ACC112 (cell line): ENCODE results near the gene ZDHHC17.
"Not testable (repeated sequence)": the region's sequence is repeated elsewhere in the genome, so short reads cannot be mapped to it uniquely, and the experiment has no call there.

Experiments
- H2AFZ ChIP-seq: fragments of 200-600 bp; sonication (generic); one replicate; pipeline ENCODE4 v1.6.0; 2017; ENCODE audit warnings: antibody characterized with exemption, low read length; ENCODE audit not compliant: unreplicated experiment
- H3K27ac ChIP-seq: fragments of 200-600 bp; sonication (generic); 2 replicates; pipeline ENCODE4 v1.5.1; 2014; ENCODE audit warnings: low read depth, mild to moderate bottlenecking, antibody characterized with exemption, low read length, moderate library complexity
- H3K27me3 ChIP-seq: fragments of 200-600 bp; sonication (generic); 2 replicates; pipeline ENCODE4 v1.6.1; 2014; ENCODE audit warnings: mild to moderate bottlenecking, antibody characterized with exemption, low read length, moderate library complexity, mixed read lengths; ENCODE audit not compliant: insufficient read depth
- H3K36me3 ChIP-seq: fragments of 200-600 bp; sonication (generic); 2 replicates; pipeline ENCODE4 v1.6.1; 2016; ENCODE audit warnings: mild to moderate bottlenecking, antibody characterized with exemption, low read length, moderate library complexity, mixed read lengths; ENCODE audit not compliant: insufficient read depth
- H3K4me1 ChIP-seq: fragments of 200-600 bp; sonication (generic); one replicate; pipeline ENCODE4 v1.6.1; 2016; ENCODE audit warnings: low read length, mixed read lengths; ENCODE audit not compliant: insufficient read depth, unreplicated experiment, control insufficient read depth
- H3K4me3 ChIP-seq: fragments of 200-600 bp; sonication (generic); 2 replicates; pipeline ENCODE4 v1.5.1; 2014; ENCODE audit warnings: mild to moderate bottlenecking, low read depth, low read length
- H3K79me2 ChIP-seq: fragments of 200-600 bp; sonication (generic); one replicate; pipeline ENCODE4 v1.6.0; 2016; ENCODE audit warnings: low read length; ENCODE audit not compliant: control insufficient read depth, unreplicated experiment, insufficient read depth

ZDHHC17 gene

GRCh38 chr12:76763746-76764675, at the start of gene ZDHHC17:
Gene ZDHHC17, plus strand, starts transcription at chr12:76764115. Its CDS starts 122 bp downstream, at chr12:76764237.
- Histone ChIP-seq H3K36me3 (no peaks in the 10 kb centered on the region), H3K79me2 (peaks cover 45% of the 10 kb centered on the region), H3K27me3 (no peaks in the 10 kb centered on the region), H3K4me1 (peaks cover 16% of the 10 kb centered on the region), H2AFZ (peak within 1 kb of the TSS; percentile 93), H3K27ac (peak within 1 kb of the TSS; percentile 93), H3K4me3 (peak within 1 kb of the TSS; percentile 98)

- no peak overlapping the region for H2AFZ ChIP-seq
- no peak overlapping the region for H3K4me3 ChIP-seq
- H3K36me3 ChIP-seq: no peaks in the 10 kb centered on the region
- H3K79me2 ChIP-seq: no peaks in the 10 kb centered on the region
- no peaks in the 10 kb centered on the region for H3K27me3 ChIP-seq
- H3K27ac ChIP-seq: no peak overlapping the region
- H3K4me1 ChIP-seq: peaks cover 11% of the 10 kb centered on the region
These were observed 49.5 kb upstream of the ZDHHC17 start for GRCh38 chr12:76714415-76714814.

GRCh38 chr12:76714861-76715260, 49.1 kb upstream of the ZDHHC17 start:
- no peaks in the 10 kb centered on the region for H3K27me3 ChIP-seq
- no peak overlapping the region for H3K4me3 ChIP-seq
- H3K36me3 ChIP-seq: no peaks in the 10 kb centered on the region
- H3K79me2 ChIP-seq: no peaks in the 10 kb centered on the region
- no peak overlapping the region for H3K27ac ChIP-seq
- peaks cover 15% of the 10 kb centered on the region for H3K4me1 ChIP-seq
- H2AFZ ChIP-seq: no peak overlapping the region

GRCh38 chr12:76715332-76715731, 48.6 kb upstream of the ZDHHC17 start:
- peaks cover 19% of the 10 kb centered on the region for H3K4me1 ChIP-seq
- H3K79me2 ChIP-seq: no peaks in the 10 kb centered on the region
- no peaks in the 10 kb centered on the region for H3K36me3 ChIP-seq
- no peak overlapping the region for H2AFZ ChIP-seq
- no peak overlapping the region for H3K4me3 ChIP-seq
- no peaks in the 10 kb centered on the region for H3K27me3 ChIP-seq
- no peak overlapping the region for H3K27ac ChIP-seq

- Histone ChIP-seq H3K4me3 (no peak overlapping the region), H3K27me3 (no peaks in the 10 kb centered on the region), H3K4me1 (peaks cover 23% of the 10 kb centered on the region), H2AFZ (no peak overlapping the region), H3K27ac (no peak overlapping the region), H3K79me2 (no peaks in the 10 kb centered on the region), H3K36me3 (no peaks in the 10 kb centered on the region)
These were observed 46.6 kb upstream of the ZDHHC17 start for GRCh38 chr12:76717314-76717713.

GRCh38 chr12:76719171-76720041, 44.5 kb upstream of the ZDHHC17 start:
- Histone ChIP-seq H3K4me1 (peaks cover 23% of the 10 kb centered on the region), H3K36me3 (no peaks in the 10 kb centered on the region), H3K27ac (no peak overlapping the region), H3K4me3 (no peak overlapping the region), H3K79me2 (no peaks in the 10 kb centered on the region), H2AFZ (no peak overlapping the region), H3K27me3 (no peaks in the 10 kb centered on the region)

GRCh38 chr12:76720068-76720467, 43.8 kb upstream of the ZDHHC17 start:
- Histone ChIP-seq H3K27ac (no peak overlapping the region), H3K27me3 (no peaks in the 10 kb centered on the region), H3K79me2 (no peaks in the 10 kb centered on the region), H2AFZ (no peak overlapping the region), H3K4me1 (peaks cover 23% of the 10 kb centered on the region), H3K36me3 (no peaks in the 10 kb centered on the region), H3K4me3 (no peak overlapping the region)

- no peaks in the 10 kb centered on the region for H3K27me3 ChIP-seq
- H3K36me3 ChIP-seq: no peaks in the 10 kb centered on the region
- no peak overlapping the region for H3K27ac ChIP-seq
- H3K79me2 ChIP-seq: no peaks in the 10 kb centered on the region
- no peak overlapping the region for H2AFZ ChIP-seq
- H3K4me1 ChIP-seq: no peaks in the 10 kb centered on the region
- no peak overlapping the region for H3K4me3 ChIP-seq
These were observed 37.3 kb upstream of the ZDHHC17 start for GRCh38 chr12:76726626-76727025.

GRCh38 chr12:76732188-76732587, 31.7 kb upstream of the ZDHHC17 start:
- H3K27me3 ChIP-seq, H3K4me1 ChIP-seq, H3K79me2 ChIP-seq, H3K4me3 ChIP-seq, H3K36me3 ChIP-seq, H2AFZ ChIP-seq, H3K27ac ChIP-seq: not testable (repeated sequence)

GRCh38 chr12:76737689-76738088, 26.2 kb upstream of the ZDHHC17 start:
- not testable (repeated sequence) for H2AFZ ChIP-seq, H3K79me2 ChIP-seq, H3K27ac ChIP-seq, H3K4me3 ChIP-seq, H3K27me3 ChIP-seq, H3K4me1 ChIP-seq, H3K36me3 ChIP-seq
